Left lobe of liver (tissue), 2 donors: ENCODE results near the gene EML4. TPM values are rescaled to one million over a fixed set of nuclear protein-coding genes. Genes with fewer than 3 reads are reported as not detected.
"Not testable (repeated sequence)": the region's sequence is repeated elsewhere in the genome, so short reads cannot be mapped to it uniquely, and the experiment has no call there.

Experiments
- ATAC-seq: fragments of 200-7000 bp; cut with Tn5 transposase; one replicate; pipeline ENCODE4 v1.9.1; 2020; ENCODE audit warnings: mild to moderate bottlenecking, moderate library complexity
- DNase-seq: peaks from one replicate; pipeline ENCODE4 v3.0.0-alpha.2; 2020; ENCODE audit warnings: low spot score
- total RNA-seq: library from RNA; stranded (reverse); gene quantifications from one replicate; pipeline ENCODE4 v1.2.1, GENCODE V29; 2021
- donor health status: DM: no; HTN: no; CAD: no; lungs with moderate emphysema.
- donor health status: DM: no; HTN: yes; CAD: no.

The EML4 gene
- total RNA-seq, 1 donor from 2014 or later, result 30.4 TPM

GRCh38 chr2:42169874-42170521 lies 845 bp downstream of the EML4 start:
- DNase-seq, result no peak
- ATAC-seq, result no peak

- DNase-seq (no peak), ATAC-seq (no peak)
These were observed 1.7 kb downstream of the EML4 start for GRCh38 chr2:42170619-42171395.

GRCh38 chr2:42171396-42171980 lies 2.3 kb downstream of the EML4 start:
- ATAC-seq (no peak), DNase-seq (no peak)

GRCh38 chr2:42172020-42172419 lies 2.9 kb downstream of the EML4 start:
- no peak for ATAC-seq
- DNase-seq, result no peak

- DNase-seq (no peak), ATAC-seq (no peak)
These were observed 3.4 kb downstream of the EML4 start for GRCh38 chr2:42172566-42172965.

- not testable (repeated sequence) for ATAC-seq
These were observed 4.3 kb downstream of the EML4 start for GRCh38 chr2:42173467-42173866.

GRCh38 chr2:42176992-42177738 lies 8.0 kb downstream of the EML4 start:
- DNase-seq (no peak), ATAC-seq (no peak)

More at GRCh38 chr2:42173467-42173866, 4.3 kb downstream of the EML4 start:
- DNase-seq, result not testable (repeated sequence)

- ATAC-seq, result no peak
These were observed 9.2 kb downstream of the EML4 start for GRCh38 chr2:42178335-42178734.

GRCh38 chr2:42180300-42180699 lies 11.1 kb downstream of the EML4 start:
- DNase-seq (no peak), ATAC-seq (peak; percentile 34)

More at GRCh38 chr2:42178335-42178734, 9.2 kb downstream of the EML4 start:
- no peak for DNase-seq

GRCh38 chr2:42182654-42183308 lies 13.6 kb downstream of the EML4 start:
- no peak for DNase-seq
- peak; percentile 76 for ATAC-seq

- ATAC-seq (no peak), DNase-seq (no peak)
These were observed 14.6 kb downstream of the EML4 start for GRCh38 chr2:42183775-42184174.

- ATAC-seq, result no peak
These were observed 15.2 kb downstream of the EML4 start for GRCh38 chr2:42184346-42184745.

GRCh38 chr2:42185220-42185921 lies 16.2 kb downstream of the EML4 start:
- ATAC-seq (peak; percentile 11), DNase-seq (no peak)

More at GRCh38 chr2:42184346-42184745, 15.2 kb downstream of the EML4 start:
- no peak for DNase-seq

GRCh38 chr2:42186366-42186765 lies 17.2 kb downstream of the EML4 start:
- DNase-seq, result no peak
- no peak for ATAC-seq

- ATAC-seq (no peak), DNase-seq (no peak)
These were observed 17.9 kb downstream of the EML4 start for GRCh38 chr2:42186945-42187632.

GRCh38 chr2:42187886-42188285 lies 18.7 kb downstream of the EML4 start:
- no peak for DNase-seq
- peak; percentile 48 for ATAC-seq

GRCh38 chr2:42189235-42189566 lies 20.0 kb downstream of the EML4 start:
- DNase-seq (no peak), ATAC-seq (no peak)

GRCh38 chr2:42190191-42190590 lies 21.0 kb downstream of the EML4 start:
- DNase-seq (no peak), ATAC-seq (no peak)

GRCh38 chr2:42191285-42192009 lies 22.3 kb downstream of the EML4 start:
- peak; percentile 82 for ATAC-seq
- DNase-seq, result no peak
